CD4-positive, alpha-beta T cell treated with Interleukin-4 for 1 hour (primary cell): ENCODE measurements around the gene SPATA9.
"Not testable (repeated sequence)": the region's sequence is repeated elsewhere in the genome, so short reads cannot be mapped to it uniquely, and the experiment has no call there.

Experiments used
- DNase-seq, 2 donors: peaks; one replicate each; pipeline ENCODE4 v3.0.0-alpha.2; 2020 to 2022

SPATA9 gene

DNA sequence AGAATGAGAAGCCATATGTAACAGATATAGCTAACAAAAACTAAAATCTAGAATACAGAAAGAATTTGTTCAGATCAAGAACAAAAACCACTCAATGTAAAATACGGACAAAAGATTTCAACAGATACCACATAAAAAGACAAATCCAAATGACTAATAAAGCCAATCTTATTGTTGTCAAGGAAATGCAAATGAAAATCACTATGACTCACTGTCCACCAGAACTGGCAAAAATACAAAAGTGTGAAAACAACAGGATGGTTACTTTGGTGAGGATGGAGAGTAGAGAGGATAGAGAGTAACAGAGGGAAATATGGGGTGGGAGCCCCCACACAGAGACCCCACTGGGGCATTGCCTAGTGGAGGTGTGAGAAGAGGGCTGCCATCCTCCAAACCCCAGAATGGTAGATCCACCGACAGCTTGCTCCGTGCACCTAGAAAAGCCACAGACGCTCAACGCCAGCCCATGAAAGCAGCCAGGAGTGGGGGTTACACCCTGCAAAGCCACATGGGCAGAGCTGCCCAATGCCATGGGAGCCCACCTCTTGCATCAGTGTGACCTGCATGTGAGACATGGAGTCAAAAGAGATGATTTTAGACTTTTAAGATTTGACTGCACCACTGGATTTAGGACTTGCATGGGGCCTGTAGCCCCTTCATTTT is 33.1 kb upstream of the SPATA9 start:
- DNase-seq, result no peak

DNA sequence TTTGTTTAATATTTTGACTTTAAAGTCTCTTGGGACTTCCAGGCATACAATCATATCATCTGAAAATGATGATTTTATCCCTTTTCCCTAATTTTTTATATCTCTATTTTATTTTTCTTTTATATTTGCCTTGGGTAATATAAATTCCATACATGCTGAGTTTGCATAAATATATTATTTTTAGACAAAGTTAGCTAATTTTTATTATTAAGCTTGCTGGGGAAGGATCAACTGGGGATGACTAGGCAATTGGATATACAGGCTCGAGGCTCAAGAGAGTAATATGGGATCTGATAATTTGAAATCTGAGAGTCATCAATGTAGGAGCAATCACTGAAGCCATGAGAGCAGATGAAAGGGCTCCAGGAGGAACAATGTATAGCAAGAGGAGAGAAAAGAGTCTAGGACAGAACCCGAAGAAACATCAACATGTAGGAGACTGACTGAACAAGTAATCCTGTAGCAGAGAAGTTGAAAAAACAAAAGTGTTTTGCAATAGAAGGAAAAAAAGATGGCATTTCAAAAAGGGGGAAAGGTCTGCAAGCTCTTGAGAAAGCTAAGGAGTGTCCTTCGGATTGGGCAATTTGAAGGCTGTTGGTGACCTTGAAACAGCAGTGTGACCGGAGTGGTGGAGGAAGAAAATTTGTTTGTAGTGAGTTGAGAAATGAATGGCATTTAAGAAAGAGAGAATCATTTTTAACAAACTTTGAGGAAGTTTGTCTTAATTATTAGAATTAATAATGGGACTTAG is 31.3 kb upstream of the SPATA9 start:
- DNase-seq, result no peak

DNA sequence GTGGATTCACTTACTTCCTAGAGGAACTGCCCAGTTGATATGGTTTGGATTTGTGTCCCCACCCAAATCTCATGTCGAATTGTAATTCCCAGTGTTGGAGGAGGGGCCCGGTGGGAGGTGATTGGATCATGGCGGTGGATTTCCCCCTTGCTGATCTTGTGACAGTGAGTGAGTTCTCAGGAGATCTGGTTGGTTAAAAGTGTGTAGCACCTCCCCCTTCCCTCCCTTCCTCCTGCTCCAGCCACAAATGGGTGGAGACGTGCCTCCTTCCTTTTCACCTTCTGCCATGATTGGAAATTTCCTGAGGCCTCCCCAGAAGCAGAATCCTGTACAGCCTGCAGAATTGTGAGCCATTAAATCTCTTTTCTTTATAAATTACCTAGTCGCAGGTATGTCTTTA is 30.5 kb upstream of the SPATA9 start:
- DNase-seq, result not testable (repeated sequence)

DNA sequence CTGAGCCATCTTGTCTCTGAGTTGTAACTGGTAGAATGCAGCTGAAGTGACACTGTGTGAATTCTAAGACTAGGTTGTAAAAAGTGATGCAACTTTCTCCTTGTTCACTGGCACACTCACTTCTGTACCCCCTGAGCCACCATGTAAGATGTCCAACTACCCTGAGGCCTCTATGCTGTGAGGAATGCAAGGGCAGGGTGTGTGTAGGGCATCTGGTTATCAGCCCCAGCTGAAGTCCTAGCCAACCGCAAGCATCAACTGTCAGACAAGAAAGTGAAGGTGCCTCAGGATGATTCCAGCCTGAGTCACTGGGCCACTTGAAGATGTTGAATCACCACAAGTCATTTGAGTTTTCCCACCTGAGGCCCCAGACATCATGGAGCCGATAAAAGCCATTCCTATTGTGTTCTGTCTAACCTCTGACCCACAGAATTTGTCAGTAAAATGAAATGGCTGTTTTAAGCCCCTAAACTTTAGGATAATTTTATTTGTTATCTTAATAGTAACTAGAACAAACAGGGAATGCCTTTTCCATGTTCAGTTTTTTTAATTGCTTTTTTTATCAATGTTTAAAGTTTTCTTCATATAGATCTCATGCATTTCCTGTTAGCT is 29.7 kb upstream of the SPATA9 start:
- no peak for DNase-seq

DNA sequence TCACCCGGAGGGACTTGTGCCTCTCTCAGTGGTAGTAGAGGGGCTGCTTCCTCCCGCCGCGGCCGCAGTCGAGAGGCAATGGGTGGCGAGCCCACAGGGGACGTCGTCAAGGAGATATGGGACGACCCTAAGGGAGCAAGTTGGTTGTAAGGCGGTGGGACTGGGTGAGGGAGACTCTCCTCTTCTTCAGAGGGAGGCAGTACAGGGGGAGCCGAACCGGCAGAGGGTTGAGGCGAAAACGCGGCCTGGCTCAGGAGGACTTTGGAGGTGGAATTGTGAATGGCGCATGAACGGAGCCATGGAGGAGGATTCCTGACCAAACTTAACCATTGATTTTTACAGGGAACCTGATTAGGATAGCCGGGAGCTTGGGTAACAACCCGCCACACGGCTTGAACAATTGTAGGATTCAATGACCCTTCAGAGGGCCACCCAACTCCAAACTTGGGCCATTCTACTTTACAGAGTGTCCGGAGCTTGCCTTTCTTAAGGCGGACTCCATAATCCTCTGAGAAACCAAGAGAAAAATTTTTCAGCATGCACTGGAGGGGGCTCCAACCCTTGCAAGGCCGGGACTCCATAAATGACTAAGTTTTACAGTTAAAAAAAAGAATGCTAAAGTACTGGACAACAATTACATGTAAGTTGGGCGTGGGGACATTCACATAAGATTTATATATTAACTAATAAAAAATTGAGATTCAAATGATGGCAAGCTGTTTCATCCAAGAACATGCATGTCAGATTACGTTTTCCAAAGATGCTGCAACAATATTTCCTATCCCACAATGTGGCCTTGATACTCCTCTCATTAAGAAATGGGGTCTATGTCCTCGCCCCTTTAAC is 28.9 kb upstream of the SPATA9 start:
- no peak for DNase-seq

DNA sequence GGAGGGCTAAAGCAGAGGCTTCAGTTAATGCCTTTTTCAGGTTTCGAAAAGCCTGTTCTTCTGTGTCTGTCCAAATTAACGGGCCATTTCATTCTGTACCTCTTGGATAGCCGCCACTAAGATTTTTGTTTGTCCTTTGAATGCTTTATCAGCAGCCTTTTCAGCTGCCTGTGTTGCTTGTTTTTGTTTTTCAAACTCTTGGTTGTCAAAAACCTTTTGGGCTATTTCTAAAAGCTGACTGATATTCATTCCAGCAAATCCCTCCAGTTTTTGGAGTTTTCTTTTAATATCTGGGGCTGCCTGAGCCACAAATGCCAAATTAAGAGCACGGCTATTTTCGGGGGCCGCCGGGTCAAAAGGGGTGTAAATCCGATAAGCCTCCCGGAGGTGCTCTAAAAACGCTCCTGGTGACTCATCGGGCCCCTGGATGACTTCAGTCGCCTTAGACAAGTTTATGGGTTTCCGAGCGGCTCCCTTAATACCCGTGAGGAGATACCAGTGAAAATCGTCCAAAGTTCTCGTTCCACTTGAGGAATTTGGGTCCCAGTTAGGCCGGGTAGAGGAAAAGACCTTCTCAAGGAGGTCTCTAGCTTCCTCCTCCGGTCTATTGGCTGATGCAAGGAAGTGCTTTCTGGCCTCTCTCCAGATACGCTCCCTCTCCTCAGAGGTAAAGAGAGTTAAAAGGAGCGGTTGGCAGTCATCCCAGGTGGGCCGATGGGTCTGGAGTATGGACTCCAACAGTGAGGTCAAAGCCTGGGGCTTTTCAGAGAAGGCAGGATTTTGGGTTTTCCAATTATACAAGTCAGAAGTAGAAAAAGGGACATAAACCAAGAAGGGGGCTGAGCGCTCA is 28.1 kb upstream of the SPATA9 start:
- not testable (repeated sequence) for DNase-seq

DNA sequence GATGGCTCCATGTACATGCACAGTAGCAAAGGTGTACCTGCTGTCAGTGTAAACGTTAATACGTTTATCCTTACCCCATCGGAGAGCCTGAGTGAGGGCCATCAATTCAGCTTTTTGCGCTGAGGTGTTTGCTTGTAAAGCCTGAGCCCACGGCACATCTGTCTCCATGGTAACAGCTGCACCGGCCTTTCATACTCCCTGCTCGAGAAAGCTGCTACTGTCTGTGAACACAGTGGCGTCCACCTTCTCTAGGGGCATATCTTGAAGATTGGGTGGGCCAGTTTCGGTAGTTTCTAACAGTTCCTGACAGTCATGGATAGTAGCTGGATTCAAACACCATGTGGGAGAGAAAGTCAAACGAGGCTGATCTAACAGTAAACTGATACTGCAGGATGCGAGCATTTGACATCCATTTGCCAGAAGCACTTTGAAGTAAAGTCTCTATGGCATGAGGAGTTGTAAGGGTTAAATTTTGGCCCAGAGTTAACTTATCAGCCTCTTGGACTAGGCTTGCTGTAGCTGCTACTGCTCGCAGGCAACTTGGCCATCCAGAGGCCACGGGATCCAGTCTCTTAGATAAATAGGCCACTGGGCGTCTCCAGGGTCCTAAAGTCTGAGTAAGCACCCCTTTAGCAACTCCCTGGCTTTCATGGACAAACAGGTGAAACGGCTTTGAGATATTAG is 27.3 kb upstream of the SPATA9 start:
- DNase-seq, result no peak

DNA sequence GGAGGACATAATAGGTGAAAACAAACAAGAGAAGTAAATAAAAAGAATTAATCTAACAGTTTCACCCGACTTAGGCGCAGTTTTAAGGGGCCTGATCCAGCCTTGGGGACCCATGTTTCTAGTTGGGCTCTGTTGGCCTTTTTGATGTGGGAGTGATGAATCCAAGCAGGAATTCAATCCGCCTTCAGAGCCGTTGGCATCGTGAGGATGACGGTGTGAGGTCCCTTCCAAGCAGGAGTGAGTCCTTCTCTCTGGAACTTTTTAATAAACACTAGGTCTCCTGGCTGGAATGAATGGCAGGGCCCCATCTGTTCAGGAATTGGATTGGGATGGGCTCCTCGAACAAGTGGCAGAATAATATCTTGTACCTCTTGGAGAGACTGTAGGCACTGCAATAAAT is 26.1 kb upstream of the SPATA9 start:
- DNase-seq, result no peak

DNA sequence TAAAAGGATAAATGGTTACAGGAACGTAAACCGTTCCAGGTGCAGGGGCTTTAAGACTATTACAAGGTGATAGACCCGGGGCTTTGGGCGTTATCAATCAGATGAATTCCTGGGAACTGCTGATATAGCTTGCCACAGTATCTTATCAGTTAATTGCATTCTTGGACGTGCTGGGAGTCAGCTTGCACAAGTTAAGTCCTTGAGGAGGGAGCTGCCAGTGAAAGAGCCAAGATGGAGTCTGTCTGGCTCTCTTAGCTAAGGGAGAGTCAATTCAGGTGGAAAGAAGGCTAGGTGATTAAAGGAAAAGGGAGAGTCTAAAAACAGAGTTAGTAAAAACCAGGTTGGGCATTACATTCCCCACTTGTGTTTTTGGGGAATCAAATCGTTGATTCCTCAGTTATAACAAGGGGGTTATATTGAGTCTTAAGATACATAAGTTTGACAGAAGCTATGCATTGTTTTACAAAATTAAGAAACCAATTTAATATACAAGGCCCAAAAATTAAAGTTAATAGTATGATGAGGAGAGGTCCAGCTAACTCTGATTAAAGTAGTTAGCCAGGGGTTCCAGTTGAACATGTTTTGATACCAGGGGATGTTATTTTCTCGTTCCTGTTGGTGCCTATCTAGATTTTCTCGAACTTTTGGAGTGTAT is 24.9 kb upstream of the SPATA9 start:
- DNase-seq, result not testable (repeated sequence)

DNA sequence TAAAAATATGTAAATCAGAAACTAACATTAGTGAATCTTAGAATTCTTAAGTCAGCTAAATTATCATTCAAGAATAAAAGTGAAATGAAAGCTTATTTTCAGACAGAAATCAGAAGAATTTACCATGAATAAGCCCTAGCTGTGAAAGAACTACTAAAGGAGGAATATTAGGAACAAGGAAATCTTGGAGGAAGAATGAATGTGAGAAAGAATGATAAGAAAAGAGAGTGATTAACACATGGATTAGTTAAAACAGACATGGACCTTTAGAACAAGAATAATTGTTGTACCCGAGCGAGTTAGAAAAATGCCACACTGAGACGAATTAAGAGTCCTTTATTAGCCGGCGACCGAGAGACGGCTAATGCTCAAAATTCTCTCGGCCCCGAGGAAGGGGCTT is 24.3 kb upstream of the SPATA9 start:
- no peak for DNase-seq

DNA sequence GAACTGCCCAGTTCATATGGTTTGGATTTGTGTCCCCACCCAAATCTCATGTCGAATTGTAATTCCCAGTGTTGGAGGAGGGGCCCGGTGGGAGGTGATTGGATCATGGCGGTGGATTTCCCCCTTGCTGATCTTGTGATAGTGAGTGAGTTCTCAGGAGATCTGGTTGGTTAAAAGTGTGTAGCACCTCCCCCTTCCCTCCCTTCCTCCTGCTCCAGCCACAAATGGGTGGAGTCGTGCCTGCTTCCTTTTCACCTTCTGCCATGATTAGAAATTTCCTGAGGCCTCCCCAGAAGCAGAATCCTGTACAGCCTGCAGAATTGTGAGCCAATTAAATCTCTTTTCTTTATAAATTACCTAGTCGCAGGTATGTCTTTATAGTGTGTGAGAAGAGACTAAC is 23.4 kb upstream of the SPATA9 start:
- DNase-seq, result not testable (repeated sequence)

DNA sequence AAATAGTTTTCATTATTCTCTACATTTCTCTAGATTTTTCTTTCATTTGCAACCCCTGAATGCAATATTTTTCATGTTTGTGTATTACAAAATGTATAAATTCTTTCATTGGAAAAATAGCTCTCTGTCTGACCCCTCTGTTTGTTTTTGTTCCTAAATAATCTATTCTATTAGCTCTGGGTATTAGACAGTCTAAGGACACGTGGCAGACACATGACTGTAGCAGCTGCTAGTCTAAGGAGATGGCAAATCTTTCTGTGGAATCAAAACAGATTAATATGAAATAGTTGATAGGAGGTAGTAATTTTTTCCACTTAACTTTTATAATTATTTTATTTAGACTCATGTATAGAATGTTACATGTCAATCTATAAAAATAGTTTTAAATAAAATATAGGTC is 21.4 kb upstream of the SPATA9 start:
- DNase-seq, result no peak

DNA sequence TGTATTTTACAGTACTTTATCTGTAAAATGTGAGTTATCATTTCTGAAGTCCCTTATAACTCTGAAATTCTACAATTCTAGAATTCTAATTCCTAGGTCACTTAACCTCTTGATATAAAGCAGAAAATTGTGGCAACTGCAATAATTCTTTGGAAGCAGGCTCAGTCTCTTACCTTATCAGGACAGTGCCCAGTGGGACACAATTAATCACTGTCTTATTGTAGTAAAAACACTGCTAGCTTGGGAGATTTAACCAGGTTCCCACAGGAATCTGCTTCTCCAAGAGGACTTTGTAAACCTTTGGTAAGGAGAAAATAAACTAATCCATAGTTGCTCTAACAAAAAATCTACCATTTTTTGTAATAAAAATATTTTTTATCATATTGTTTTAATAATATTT is 18.3 kb upstream of the SPATA9 start:
- DNase-seq, result no peak

DNA sequence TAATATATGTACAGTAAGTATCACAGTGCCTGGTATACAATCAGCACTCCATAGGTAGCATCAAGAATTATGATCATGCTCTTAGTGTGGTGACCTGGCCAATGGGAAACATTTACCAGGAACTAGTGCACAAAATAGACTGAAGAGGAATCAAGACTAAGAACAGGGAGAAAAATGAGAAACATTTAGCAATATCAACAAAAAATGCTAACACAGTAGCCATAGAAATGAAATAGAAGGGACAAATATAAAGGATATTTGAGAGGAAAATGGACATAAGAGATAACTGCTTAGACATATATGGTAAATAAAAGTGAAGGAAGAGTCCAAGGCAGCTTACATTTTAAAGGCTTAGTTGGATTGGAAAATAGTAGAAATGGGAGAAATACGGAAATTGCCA is 16.5 kb upstream of the SPATA9 start:
- no peak for DNase-seq

DNA sequence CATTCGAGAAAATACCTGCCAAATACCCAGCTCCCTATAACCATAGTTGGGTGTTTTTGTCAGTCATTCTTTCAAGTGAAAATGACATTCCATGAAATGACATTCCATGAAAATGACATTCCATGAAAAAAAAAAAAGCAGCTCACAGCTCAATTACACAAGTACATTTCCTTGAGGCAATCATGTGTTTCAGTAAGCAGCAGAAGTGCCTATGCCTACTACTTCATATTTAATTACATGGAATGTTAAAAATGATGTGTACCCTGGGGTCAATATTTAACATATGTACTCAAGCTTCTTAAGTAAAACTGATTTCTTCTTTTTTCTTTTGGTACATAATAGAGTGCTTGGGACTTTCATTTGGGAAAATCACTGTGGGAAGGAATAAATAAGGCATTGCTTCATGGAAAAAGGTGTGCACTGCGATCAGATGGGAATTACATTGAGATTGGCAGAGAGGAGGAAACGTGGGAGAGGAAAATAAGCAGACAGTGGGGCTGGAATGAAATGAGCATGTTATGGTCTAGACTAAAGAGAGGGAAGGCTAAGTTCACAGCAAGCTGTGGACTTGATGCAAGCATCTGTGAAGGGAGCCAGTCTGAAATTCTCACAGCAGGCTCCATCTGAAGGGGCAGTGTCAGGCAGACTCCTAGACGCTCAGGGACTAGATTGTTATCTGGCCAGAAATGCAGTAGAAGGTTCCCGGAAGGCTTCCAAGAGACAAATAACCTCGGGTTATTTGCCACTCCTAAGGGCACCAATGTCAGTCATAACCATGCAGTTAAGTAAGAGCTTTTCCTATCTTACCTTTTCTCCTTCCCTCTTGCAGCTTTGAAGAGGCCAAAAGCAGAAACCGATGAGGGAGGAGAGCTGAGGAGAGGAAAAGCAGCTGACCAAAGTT is 15.2 kb upstream of the SPATA9 start:
- no peak for DNase-seq

DNA sequence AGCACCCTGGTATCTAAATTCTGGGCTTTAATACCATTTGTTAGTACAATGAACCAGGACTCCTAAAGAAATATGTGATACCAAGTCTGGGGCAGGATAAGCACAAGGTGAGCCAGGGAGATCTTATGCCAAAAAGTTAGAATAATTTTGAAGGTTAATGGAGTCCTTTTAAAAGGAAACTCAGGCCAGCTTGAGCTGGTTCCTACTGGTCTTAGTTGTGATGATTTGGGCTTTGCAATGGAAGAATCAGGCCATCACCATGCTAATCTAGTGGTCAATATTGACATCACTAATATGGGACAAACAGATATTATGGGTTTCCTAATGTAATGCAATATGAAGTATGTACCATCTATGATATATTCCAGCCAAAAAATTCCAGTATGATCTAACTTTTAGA is 7.5 kb upstream of the SPATA9 start:
- DNase-seq, result no peak

DNA sequence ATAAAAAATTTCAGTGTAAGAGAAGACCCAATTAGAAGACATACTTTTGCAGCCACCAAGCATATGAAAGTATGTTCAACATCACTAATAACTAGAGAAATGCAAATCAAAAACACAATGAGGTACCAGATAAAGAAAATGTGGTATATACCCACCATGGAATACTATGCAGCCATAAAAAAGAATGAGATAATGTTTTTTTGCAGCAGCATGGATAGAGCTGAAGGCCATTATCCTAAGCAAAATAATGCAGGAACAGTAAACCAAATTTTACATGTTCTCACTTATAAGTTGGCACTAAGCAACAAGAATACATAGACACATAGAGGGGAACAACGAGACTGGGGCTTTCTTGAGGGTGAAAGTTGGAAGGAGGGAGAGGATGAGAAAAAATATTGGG is 6.9 kb upstream of the SPATA9 start:
- DNase-seq, result no peak

DNA sequence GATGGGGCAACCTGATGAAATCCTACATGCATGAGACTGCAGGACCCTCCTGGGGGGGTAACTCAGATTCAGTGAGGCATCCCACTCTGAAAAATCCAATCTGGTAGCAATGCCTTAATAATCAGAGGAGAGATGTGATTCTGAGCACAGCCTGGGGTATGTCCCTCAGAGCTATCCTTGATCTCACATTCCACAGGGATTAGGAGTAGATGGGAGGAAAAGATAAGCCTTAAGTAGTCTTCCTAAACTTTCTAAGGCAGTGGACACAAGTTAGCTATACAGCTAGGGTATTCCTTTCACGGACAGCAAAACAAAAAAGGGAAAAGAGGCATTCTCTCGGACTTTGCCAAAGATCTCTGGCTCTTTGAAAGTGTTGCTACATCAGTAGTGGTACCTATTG is 3.9 kb upstream of the SPATA9 start:
- no peak for DNase-seq

DNA sequence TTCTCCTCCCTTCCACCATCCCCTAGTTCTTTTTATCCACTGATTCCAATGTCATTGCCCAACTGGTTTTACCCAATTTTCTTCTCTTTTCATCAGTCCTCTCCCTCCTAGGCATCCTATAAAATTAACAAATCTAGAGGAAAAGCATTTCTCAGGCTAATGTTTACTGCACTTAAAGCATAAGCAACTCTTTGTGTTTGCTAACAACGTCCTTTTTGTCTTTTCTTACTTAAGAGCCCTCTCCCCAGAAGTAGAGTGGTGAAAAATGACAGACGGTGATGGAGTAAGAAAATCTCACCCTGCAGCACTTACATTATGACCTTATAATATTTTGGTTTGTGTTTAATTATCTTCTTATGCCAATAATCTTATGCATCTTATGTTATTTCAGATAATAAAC is 1.6 kb upstream of the SPATA9 start:
- DNase-seq, result no peak

DNA sequence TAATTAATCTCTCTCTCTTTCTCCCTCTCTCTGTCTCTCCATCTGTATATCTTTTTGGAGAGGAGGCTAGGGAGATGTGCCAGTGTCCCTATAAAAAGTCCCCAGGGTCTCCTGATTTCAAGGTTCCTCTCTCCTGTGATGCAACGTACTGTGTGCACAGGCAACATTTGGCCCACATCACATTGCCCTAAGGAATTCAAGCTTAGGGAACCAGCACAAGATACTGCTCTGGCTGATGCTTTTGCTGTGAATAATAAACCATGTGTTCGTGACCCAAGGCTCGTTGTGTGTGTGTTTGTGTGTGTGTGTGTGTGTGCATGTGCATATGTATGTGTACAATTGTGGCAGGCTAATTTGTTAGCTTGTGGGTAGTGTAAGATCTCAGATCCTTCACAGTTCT is 9.7 kb downstream of the SPATA9 start:
- no peak for DNase-seq
